ENCODE results near the gene NABP1.

DNA sequence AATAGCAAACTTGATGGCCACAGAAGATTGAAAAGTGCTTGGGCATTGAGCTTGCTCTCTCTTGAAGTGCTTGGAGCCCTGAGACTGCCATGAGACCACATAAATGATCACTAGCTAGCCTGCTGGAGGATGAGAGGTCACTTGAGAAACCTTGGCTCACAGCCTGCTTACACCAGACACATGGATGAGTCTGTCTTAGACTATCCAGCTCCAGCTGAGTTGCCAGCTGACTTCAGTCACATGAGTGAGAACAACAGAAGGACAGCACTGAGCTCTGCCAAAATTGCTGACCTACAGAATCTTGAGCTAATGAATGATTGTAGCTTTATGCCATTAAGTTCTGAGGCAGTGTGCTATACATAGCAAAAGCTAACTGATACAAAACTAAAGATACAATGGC, 18.1 kb downstream of the NABP1 start:
- TF ChIP-seq TAF1 (IDR thresholded peaks at IDR 0.05; ENCODE audit: low read depth) (no peak), EGR1 (IDR thresholded peaks at IDR 0.05) (no peak), YY1 (IDR thresholded peaks at IDR 0.05; ENCODE audit: low read depth) (no peak), CEBPB (IDR thresholded peaks at IDR 0.05) (no peak), RAD21 (IDR thresholded peaks at IDR 0.05; ENCODE audit: low read depth) (no peak), EP300 (IDR thresholded peaks at IDR 0.05; ENCODE audit: borderline replicate concordance) (no peak), CREB1 (IDR thresholded peaks at IDR 0.05; ENCODE audit: low read depth) (no peak), TEAD4 (IDR thresholded peaks at IDR 0.05) (no peak), TCF12 (IDR thresholded peaks at IDR 0.05; ENCODE audit: low read depth) (no peak), NFIC (IDR thresholded peaks at IDR 0.05) (no peak)
- TF ChIP-seq, protein P1, sequence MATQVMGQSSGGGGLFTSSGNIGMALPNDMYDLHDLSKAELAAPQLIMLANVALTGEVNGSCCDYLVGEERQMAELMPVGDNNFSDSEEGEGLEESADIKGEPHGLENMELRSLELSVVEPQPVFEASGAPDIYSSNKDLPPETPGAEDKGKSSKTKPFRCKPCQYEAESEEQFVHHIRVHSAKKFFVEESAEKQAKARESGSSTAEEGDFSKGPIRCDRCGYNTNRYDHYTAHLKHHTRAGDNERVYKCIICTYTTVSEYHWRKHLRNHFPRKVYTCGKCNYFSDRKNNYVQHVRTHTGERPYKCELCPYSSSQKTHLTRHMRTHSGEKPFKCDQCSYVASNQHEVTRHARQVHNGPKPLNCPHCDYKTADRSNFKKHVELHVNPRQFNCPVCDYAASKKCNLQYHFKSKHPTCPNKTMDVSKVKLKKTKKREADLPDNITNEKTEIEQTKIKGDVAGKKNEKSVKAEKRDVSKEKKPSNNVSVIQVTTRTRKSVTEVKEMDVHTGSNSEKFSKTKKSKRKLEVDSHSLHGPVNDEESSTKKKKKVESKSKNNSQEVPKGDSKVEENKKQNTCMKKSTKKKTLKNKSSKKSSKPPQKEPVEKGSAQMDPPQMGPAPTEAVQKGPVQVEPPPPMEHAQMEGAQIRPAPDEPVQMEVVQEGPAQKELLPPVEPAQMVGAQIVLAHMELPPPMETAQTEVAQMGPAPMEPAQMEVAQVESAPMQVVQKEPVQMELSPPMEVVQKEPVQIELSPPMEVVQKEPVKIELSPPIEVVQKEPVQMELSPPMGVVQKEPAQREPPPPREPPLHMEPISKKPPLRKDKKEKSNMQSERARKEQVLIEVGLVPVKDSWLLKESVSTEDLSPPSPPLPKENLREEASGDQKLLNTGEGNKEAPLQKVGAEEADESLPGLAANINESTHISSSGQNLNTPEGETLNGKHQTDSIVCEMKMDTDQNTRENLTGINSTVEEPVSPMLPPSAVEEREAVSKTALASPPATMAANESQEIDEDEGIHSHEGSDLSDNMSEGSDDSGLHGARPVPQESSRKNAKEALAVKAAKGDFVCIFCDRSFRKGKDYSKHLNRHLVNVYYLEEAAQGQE (IDR thresholded peaks at IDR 0.05; ENCODE audit: low read depth): no peak
- TF ChIP-seq, protein P2, sequence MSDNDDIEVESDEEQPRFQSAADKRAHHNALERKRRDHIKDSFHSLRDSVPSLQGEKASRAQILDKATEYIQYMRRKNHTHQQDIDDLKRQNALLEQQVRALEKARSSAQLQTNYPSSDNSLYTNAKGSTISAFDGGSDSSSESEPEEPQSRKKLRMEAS (IDR thresholded peaks at IDR 0.05): no peak
- TF ChIP-seq, protein P3, sequence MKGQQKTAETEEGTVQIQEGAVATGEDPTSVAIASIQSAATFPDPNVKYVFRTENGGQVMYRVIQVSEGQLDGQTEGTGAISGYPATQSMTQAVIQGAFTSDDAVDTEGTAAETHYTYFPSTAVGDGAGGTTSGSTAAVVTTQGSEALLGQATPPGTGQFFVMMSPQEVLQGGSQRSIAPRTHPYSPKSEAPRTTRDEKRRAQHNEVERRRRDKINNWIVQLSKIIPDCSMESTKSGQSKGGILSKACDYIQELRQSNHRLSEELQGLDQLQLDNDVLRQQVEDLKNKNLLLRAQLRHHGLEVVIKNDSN (IDR thresholded peaks at IDR 0.05): no peak

All from Ishikawa (cell line).